ENCODE measurements around the gene RTN4R.

The RTN4R gene

GRCh38 chr22:20194681-20195593 is 73.2 kb downstream of the RTN4R start:
- DNase-seq: no peak

- DNase-seq: no peak
Observed at GRCh38 chr22:20193761-20194494, 74.2 kb downstream of the RTN4R start.

GRCh38 chr22:20192972-20193760 is 75.0 kb downstream of the RTN4R start:
- DNase-seq: no peak

- no peak for DNase-seq
Observed at GRCh38 chr22:20192293-20192971, 75.7 kb downstream of the RTN4R start.

GRCh38 chr22:20191803-20192202 is 76.3 kb downstream of the RTN4R start:
- no peak for DNase-seq

All from NCI-H2227 treated with DMSO at 0.1 percent for 48 hours (cell line).